Natural killer cell (primary cell): ENCODE results near the gene PPDPF. TPM values are rescaled to one million over a fixed set of nuclear protein-coding genes. Genes with fewer than 3 reads are reported as not detected.
A peak's percentile ranks its signal among the peaks of the same experiment; 100 is the strongest.

Experiments used
- ATAC-seq, 3 donors: fragments of 150-1000 bp in 2 of 3; fragments of 200-7000 bp in 1 of 3; cut with Tn5 transposase; 1 replicate in 1 of 3; 2 replicates in 2 of 3; pipeline ENCODE4 v1.10.0; 2021; ENCODE audit warnings: mild to moderate bottlenecking in 2 of 3, moderate library complexity in 2 of 3
- DNase-seq, 2 donors: peaks; one replicate each; pipeline versions ENCODE4 v3.0.0 to v3.0.0-alpha.2; 2013 to 2021; ENCODE audit warnings: mixed read lengths in 1 of 2
- H3K27ac ChIP-seq: one replicate; pipeline ENCODE4 v1.5.1; 2013; ENCODE audit warnings: mild to moderate bottlenecking, low read length
- H3K27me3 ChIP-seq: one replicate; pipeline ENCODE4 v1.6.1; 2013; ENCODE audit warnings: low read length; ENCODE audit not compliant: control insufficient read depth, insufficient read depth
- H3K36me3 ChIP-seq: one replicate; pipeline ENCODE4 v1.6.1; 2013; ENCODE audit warnings: low read length; ENCODE audit not compliant: control insufficient read depth, insufficient read depth
- H3K4me1 ChIP-seq: one replicate; pipeline ENCODE4 v1.6.1; 2013; ENCODE audit warnings: low read length; ENCODE audit not compliant: control insufficient read depth, insufficient read depth
- H3K4me3 ChIP-seq: one replicate; pipeline ENCODE4 v1.5.1; 2013; ENCODE audit warnings: low read length
- H3K9me3 ChIP-seq: one replicate; pipeline ENCODE4 v1.6.1; 2013; ENCODE audit warnings: low read length; ENCODE audit not compliant: control insufficient read depth, insufficient read depth
- H3K27ac Mint-ChIP-seq, 2 donors: one replicate each; pipeline ENCODE4 v1.8.0; 2022; ENCODE audit warnings: mild to moderate bottlenecking in 2 of 2, mixed read lengths in 2 of 2, moderate library complexity in 1 of 2
- H3K27me3 Mint-ChIP-seq, 2 donors: one replicate each; pipeline ENCODE4 v1.8.0; 2022; ENCODE audit warnings: low read depth in 2 of 2, mixed read lengths in 2 of 2
- H3K36me3 Mint-ChIP-seq: one replicate; pipeline ENCODE4 v1.8.0; 2022; ENCODE audit warnings: mixed read lengths
- H3K4me1 Mint-ChIP-seq, 2 donors: one replicate each; pipeline ENCODE4 v1.8.0; 2022; ENCODE audit warnings: mixed read lengths in 2 of 2
- H3K4me3 Mint-ChIP-seq: one replicate; pipeline ENCODE4 v1.8.0; 2022; ENCODE audit warnings: mild to moderate bottlenecking, moderate library complexity, mixed read lengths
- H3K9me3 Mint-ChIP-seq, 2 donors: one replicate each; pipeline ENCODE4 v1.8.0; 2022; ENCODE audit warnings: mixed read lengths in 2 of 2
- CTCF ChIP-seq: fragments of 200-600 bp; IDR thresholded peaks from one replicate; pipeline ENCODE4 v1.8.0; 2022; ENCODE audit warnings: antibody characterized with exemption
- WGBS: methylation state at CpG from one replicate; pipeline ENCODE4 v1.1.7; 2013; ENCODE audit warnings: missing lambda C conversion rate; ENCODE audit not compliant: insufficient coverage; 5-methylcytosine and 5-hydroxymethylcytosine counted together
- intact Hi-C: fragments of 100-400 bp; cut with micrococcal nuclease; formaldehyde crosslinking; loops from one replicate; pipeline ENCODE4 v1.14.2; 2022
- total RNA-seq, 4 donors: library from RNA; stranded (reverse); fragments of 120-200 nt in 1 of 4; gene quantifications; one replicate each; pipeline versions ENCODE4 v1.2.3 to v1.2.4, GENCODE V29; 2013 to 2022

PPDPF gene
- total RNA-seq, 3 donors from 2014 or later (not counting 1 experiment from before 2014, with no cell fraction given): 95.5 to 197 (median 159) TPM

- intact Hi-C loops: no loop called here
- ATAC-seq: no peak
- Mint-ChIP-seq H3K27me3 (peaks cover 0 to 2% of the 10 kb centered on the region in 2 donors), H3K9me3 (no peaks in the 10 kb centered on the region), H3K27ac (no peak overlapping the region), H3K4me3 (no peak overlapping the region), H3K36me3 (no peaks in the 10 kb centered on the region), H3K4me1 (peaks cover 0 to 20% of the 10 kb centered on the region in 2 donors)
- whole genome bisulfite sequencing: 84% methylated on average over 49 of the region's 49 CpGs
- no peak for DNase-seq
- H3K36me3 ChIP-seq: no peaks in the 10 kb centered on the region
- no peak for TF ChIP-seq CTCF
- H3K9me3 ChIP-seq: no peaks in the 10 kb centered on the region
- H3K4me1 ChIP-seq: peaks cover 38% of the 10 kb centered on the region
- no peaks in the 10 kb centered on the region for H3K27me3 ChIP-seq
- no peak overlapping the region for H3K27ac ChIP-seq
- no peak overlapping the region for H3K4me3 ChIP-seq
Measured at GRCh38 chr20:63540417-63541186, 20.0 kb downstream of the PPDPF start.

- peaks cover 41% of the 10 kb centered on the region for H3K4me1 ChIP-seq
- 97% methylated on average over 28 of the region's 28 CpGs for WGBS
- TF ChIP-seq CTCF: no peak
Measured at GRCh38 chr20:63541371-63541770, 20.8 kb downstream of the PPDPF start.

GRCh38 chr20:63542031-63542559 is 21.5 kb downstream of the PPDPF start:
- H3K4me3 ChIP-seq: no peak overlapping the region
- 88% methylated on average over 36 of the region's 36 CpGs for WGBS

More at GRCh38 chr20:63541371-63541770, 20.8 kb downstream of the PPDPF start:
- H3K4me1 Mint-ChIP-seq: peaks cover 0 to 19% of the 10 kb centered on the region in 2 donors
- no peak for ATAC-seq
- H3K27ac ChIP-seq: no peak overlapping the region
- H3K9me3 ChIP-seq: no peaks in the 10 kb centered on the region
- no peaks in the 10 kb centered on the region for H3K9me3 Mint-ChIP-seq
- no peak for DNase-seq
- H3K4me3 ChIP-seq: no peak overlapping the region
- H3K36me3 Mint-ChIP-seq: no peaks in the 10 kb centered on the region
- no peak overlapping the region for H3K27ac Mint-ChIP-seq
- no peak overlapping the region for H3K4me3 Mint-ChIP-seq
- no peaks in the 10 kb centered on the region for H3K36me3 ChIP-seq
- intact Hi-C loops: no loop called here
- no peaks in the 10 kb centered on the region for H3K27me3 ChIP-seq
- H3K27me3 Mint-ChIP-seq: peaks cover 0 to 2% of the 10 kb centered on the region in 2 donors

More at GRCh38 chr20:63542031-63542559, 21.5 kb downstream of the PPDPF start:
- peak overlapping the region; percentile 38 for H3K27ac ChIP-seq
- TF ChIP-seq CTCF: no peak
- no peaks in the 10 kb centered on the region for H3K27me3 ChIP-seq
- peaks cover 0 to 11% of the 10 kb centered on the region in 2 donors for H3K4me1 Mint-ChIP-seq
- no peaks in the 10 kb centered on the region for H3K9me3 ChIP-seq
- DNase-seq: no peak
- H3K36me3 Mint-ChIP-seq: no peaks in the 10 kb centered on the region
- H3K4me1 ChIP-seq: peaks cover 34% of the 10 kb centered on the region
- no peak for ATAC-seq
- no peaks in the 10 kb centered on the region for H3K36me3 ChIP-seq
- no peaks in the 10 kb centered on the region for H3K9me3 Mint-ChIP-seq
- H3K27me3 Mint-ChIP-seq: peaks cover 0 to 2% of the 10 kb centered on the region in 2 donors
- H3K4me3 Mint-ChIP-seq: no peak overlapping the region
- no peak overlapping the region for H3K27ac Mint-ChIP-seq
- intact Hi-C loops: no loop called here
